ENCODE measurements around the gene CD38.

- TF ChIP-seq POLR2AphosphoS5 (IDR thresholded peaks at IDR 0.05) (no peak), CTCF (IDR thresholded peaks at IDR 0.05; ENCODE audit: poor library complexity, severe bottlenecking) (no peak), EZH2 (IDR thresholded peaks at IDR 0.05; ENCODE audit: borderline replicate concordance, insufficient read depth, low read length, poor library complexity, severe bottlenecking) (no peak)
These were observed 41.5 kb upstream of the CD38 start for GRCh38 chr4:15736514-15737050.

Data from neural cell (in vitro differentiated cells).